ENCODE data around the gene UGDH. TPM values are rescaled to one million over a fixed set of nuclear protein-coding genes. Genes with fewer than 3 reads are reported as not detected.

Gene UGDH
- total and polyA plus RNA-seq, 2 of the 13 experiments (the other 11 are each of a cell fraction or from before 2014, with no cell fraction given) = 99.0 to 384 TPM

GRCh38 chr4:39514888-39515401, 12.3 kb downstream of the UGDH start (continued):
- TF ChIP-seq ZNF609 (CRISPR knock-in tag; IDR thresholded peaks at IDR 0.05; ENCODE audit: borderline replicate concordance) (peak; percentile 97), ZNF816 (CRISPR knock-in tag; IDR thresholded peaks at IDR 0.05; ENCODE audit: borderline replicate concordance) (peak; percentile 89; the same call in 1 of the 2 replicates), ZMYM2 (CRISPR knock-in tag; IDR thresholded peaks at IDR 0.05) (peak; percentile 89), FOXP1 (IDR thresholded peaks at IDR 0.05) (no peak), FOXP1 (CRISPR knock-in tag; IDR thresholded peaks at IDR 0.05) (peak; percentile 89; the same call in 1 of the 2 replicates), GABPB1 (CRISPR knock-in tag; IDR thresholded peaks at IDR 0.05) (peak; percentile 39), ZNF207 (IDR thresholded peaks at IDR 0.05; ENCODE audit: borderline replicate concordance) (no peak), ETV5 (CRISPR knock-in tag; IDR thresholded peaks at IDR 0.05; ENCODE audit: borderline replicate concordance) (peak; percentile 51; the same call in 1 of the 2 replicates), NFIC (IDR thresholded peaks at IDR 0.05; ENCODE audit: low read length) (peak; percentile 85), ZNF614 (CRISPR knock-in tag; IDR thresholded peaks at IDR 0.05; ENCODE audit: borderline replicate concordance) (peak; percentile 59; the same call in 1 of the 2 replicates), SIX1 (CRISPR knock-in tag; IDR thresholded peaks at IDR 0.05; ENCODE audit: borderline replicate concordance) (peak; percentile 74; the same call in 1 of the 2 replicates), ZNF335 (CRISPR knock-in tag; IDR thresholded peaks at IDR 0.05) (no peak), ZSCAN25 (CRISPR knock-in tag; IDR thresholded peaks at IDR 0.05) (0 out of 2 replicates have a peak, but pooled peaks have one; percentile 30), ZNF280B (CRISPR knock-in tag; IDR thresholded peaks at IDR 0.05; ENCODE audit: borderline replicate concordance) (no peak), ZNF563 (CRISPR knock-in tag; IDR thresholded peaks at IDR 0.05) (no peak), ATRX (CRISPR knock-in tag; IDR thresholded peaks at IDR 0.05; ENCODE audit: borderline replicate concordance) (no peak), PITX1 (CRISPR knock-in tag; IDR thresholded peaks at IDR 0.05) (peak; percentile 99), MTF2 (CRISPR knock-in tag; IDR thresholded peaks at IDR 0.05; ENCODE audit: borderline replicate concordance) (no peak), PRDM10 (CRISPR knock-in tag; IDR thresholded peaks at IDR 0.05; ENCODE audit: low read depth) (peak; percentile 85), RCOR2 (CRISPR knock-in tag; IDR thresholded peaks at IDR 0.05) (peak; percentile 97), NCOA2 (CRISPR knock-in tag; IDR thresholded peaks at IDR 0.05) (peak; percentile 98), HNRNPH1 (optimal IDR thresholded peaks at IDR 0.05; ENCODE audit: low read depth, low read length) (no peak)
